HepG2 (cell line): ENCODE results near the gene CBY1. TPM values are rescaled to one million over a fixed set of nuclear protein-coding genes. Genes with fewer than 3 reads are reported as not detected.

Source experiments
- ATAC-seq: fragments of 200-7000 bp; cut with Tn5 transposase; 3 replicates; pipeline ENCODE4 v1.9.1; 2020; ENCODE audit warnings: mild to moderate bottlenecking, moderate library complexity
- BruUV-seq: library from RNA; stranded (reverse); fragments of 400-500 nt; replicated peaks from 2 replicates; lab custom pipeline; 2021; lab: Mats Ljungman, UMichigan
- CTCF ChIA-PET: fragments of 300-600 bp; formaldehyde crosslinking; extraction: SDS; loops from one replicate; lab custom pipeline; 2021; ENCODE audit warnings: low total read pairs, inconsistent platforms, low intra/inter-chr PET ratio; lab: Yijun Ruan, JAX
- POLR2A ChIA-PET: fragments of 350-600 bp; sonication (Branson Sonifier 250); formaldehyde crosslinking; loops from one replicate; lab custom pipeline; 2020; ENCODE audit warnings: antibody characterized with exemption, inconsistent platforms; lab: Yijun Ruan, JAX
- DNase-seq: peaks from one replicate; pipeline ENCODE4 v3.0.0-alpha.2; 2015; ENCODE audit warnings: low spot score
- FAIRE-seq: peaks from 3 replicates; lab custom pipeline; 2011; peaks lifted over from hg19 to GRCh38; lab: Jason Lieb, UNC
- H2AFZ ChIP-seq: one replicate; pipeline ENCODE4 v1.6.1; 2011; ENCODE audit warnings: low read length, inconsistent platforms
- H3K27ac ChIP-seq: fragments of 300-600 bp; 3 replicates; pipeline ENCODE4 v1.8.0; 2011; ENCODE audit warnings: mixed run types, mild to moderate bottlenecking, mixed read lengths, low read length, inconsistent platforms; ENCODE audit not compliant: insufficient read depth; ENCODE audit errors: extremely low read length
- H3K27me3 ChIP-seq, 2 experiments: fragments of 200-600 bp in 1 of 2; 2 replicates in 1 of 2; 3 replicates in 1 of 2; pipeline versions ENCODE4 v1.6.0 to v1.8.0; 2011; ENCODE audit warnings: low read length in 2 of 2, mild to moderate bottlenecking in 2 of 2, moderate library complexity in 2 of 2, inconsistent platforms in 1 of 2; ENCODE audit not compliant: insufficient read depth in 2 of 2, control insufficient read depth in 1 of 2
- H3K36me3 ChIP-seq, 2 experiments: fragments of 200-600 bp in 1 of 2; replicated peaks in 1 of 2; 2 replicates in 1 of 2; 3 replicates in 1 of 2; pipeline versions ENCODE4 v1.5.1 to v1.8.0; 2011; ENCODE audit warnings: low read length in 2 of 2, inconsistent platforms in 1 of 2; ENCODE audit not compliant: insufficient read depth in 2 of 2, control insufficient read depth in 1 of 2
- H3K4me1 ChIP-seq: 2 replicates; pipeline ENCODE4 v1.5.1; 2012; ENCODE audit warnings: low read length, inconsistent platforms; ENCODE audit not compliant: insufficient read depth
- H3K4me2 ChIP-seq: 2 replicates; pipeline ENCODE4 v1.6.0; 2011; ENCODE audit warnings: low read depth, low read length, inconsistent platforms
- H3K4me3 ChIP-seq, 3 experiments: fragments of 200-600 bp in 1 of 3; sonication (generic), shearing (Covaris generic) in 1 of 3; replicated peaks in 1 of 3; 2 replicates each; pipeline ENCODE4 v1.5.1; 2011 to 2016; ENCODE audit warnings: low read length in 3 of 3, inconsistent platforms in 2 of 3, low read depth in 2 of 3, mild to moderate bottlenecking in 2 of 3, control low read depth in 1 of 3, mixed read lengths in 1 of 3; ENCODE audit not compliant: insufficient read depth in 1 of 3
- H3K79me2 ChIP-seq: one replicate; pipeline ENCODE4 v1.6.1; 2011; ENCODE audit warnings: low read length, inconsistent platforms; ENCODE audit not compliant: insufficient read depth
- H3K9ac ChIP-seq: 2 replicates; pipeline ENCODE4 v1.6.0; 2011; ENCODE audit warnings: mild to moderate bottlenecking, low read depth, low read length, inconsistent platforms; ENCODE audit not compliant: insufficient read depth
- H3K9me3 ChIP-seq: 2 replicates; pipeline ENCODE4 v1.5.1; 2012; ENCODE audit warnings: mild to moderate bottlenecking, low read length
- H4K20me1 ChIP-seq: 2 replicates; pipeline ENCODE4 v1.6.0; 2011; ENCODE audit warnings: inconsistent platforms, mild to moderate bottlenecking, low read length, moderate library complexity; ENCODE audit not compliant: insufficient read depth
- FOXA1 ChIP-seq, 2 experiments: fragments of 450-650 bp in 1 of 2; sonication (generic) in 1 of 2; formaldehyde crosslinking in 1 of 2; IDR thresholded peaks; 2 replicates each; pipeline versions ENCODE4 v1.4.0 to v1.6.1; 2016 to 2020; ENCODE audit warnings: missing genetic modification reagents in 1 of 2
- GTF3A ChIP-seq: sonication (generic); formaldehyde crosslinking; conservative IDR thresholded peaks from 2 replicates; pipeline ENCODE4 v1.4.0; 2020; ENCODE audit warnings: mild to moderate bottlenecking, missing genetic modification reagents
- MBD4 ChIP-seq: IDR thresholded peaks from 2 replicates; pipeline ENCODE4 v1.6.1; 2012; ENCODE audit warnings: low read length, inconsistent platforms, borderline replicate concordance
- NR3C1 ChIP-seq: sonication (generic); formaldehyde crosslinking; IDR thresholded peaks from 2 replicates; pipeline ENCODE4 v1.4.0; 2020; ENCODE audit warnings: missing genetic modification reagents
- PHF8 ChIP-seq: sonication (generic); formaldehyde crosslinking; IDR thresholded peaks from 2 replicates; pipeline ENCODE4 v1.5.0; 2020; ENCODE audit warnings: missing genetic modification reagents
- POLR2G ChIP-seq: fragments of 200-400 bp; formaldehyde crosslinking; IDR thresholded peaks from 2 replicates; pipeline ENCODE4 v1.6.1; 2018; ENCODE audit warnings: mild to moderate bottlenecking, low read depth, low read length, moderate library complexity
- ZMYM2 ChIP-seq: sonication (generic); formaldehyde crosslinking; IDR thresholded peaks from 2 replicates; pipeline ENCODE4 v1.8.0; 2022; ENCODE audit warnings: mild to moderate bottlenecking, missing genetic modification reagents
- ZNF12 ChIP-seq: sonication (generic); formaldehyde crosslinking; IDR thresholded peaks from 2 replicates; pipeline ENCODE4 v1.5.0; 2020; ENCODE audit warnings: missing genetic modification reagents
- ZNF34 ChIP-seq: sonication (generic); formaldehyde crosslinking; IDR thresholded peaks from 2 replicates; pipeline ENCODE4 v1.4.0; 2020; ENCODE audit warnings: mild to moderate bottlenecking, missing genetic modification reagents, borderline replicate concordance
- ZNF780A ChIP-seq: sonication (generic); formaldehyde crosslinking; IDR thresholded peaks from 2 replicates; pipeline ENCODE4 v1.8.0; 2022; ENCODE audit warnings: mild to moderate bottlenecking, missing genetic modification reagents, moderate library complexity
- ZNF816 ChIP-seq: sonication (generic); formaldehyde crosslinking; IDR thresholded peaks from 2 replicates; pipeline ENCODE4 v1.8.0; 2022; ENCODE audit warnings: missing genetic modification reagents, mild to moderate bottlenecking, borderline replicate concordance
- ZSCAN9 ChIP-seq: IDR thresholded peaks from 2 replicates; pipeline ENCODE4 v1.6.1; 2016; ENCODE audit warnings: borderline replicate concordance
- WGBS: methylation state at CpG from one replicate; pipeline ENCODE4 v1.1.6; 2017; ENCODE audit warnings: low lambda C conversion rate; 5-methylcytosine and 5-hydroxymethylcytosine counted together
- in situ Hi-C: cut with HindIII; loops from 2 replicates; pipeline ENCODE4 v1.10.0; 2017; ENCODE audit warnings: low pct_unique_long_range_greater_than_20kb; ENCODE audit not compliant: extremely low pct_ligation_motif_present
- intact Hi-C: fragments of 100-400 bp; cut with micrococcal nuclease; formaldehyde crosslinking; loops from one replicate; pipeline ENCODE4 v1.10.0; 2022; ENCODE audit not compliant: unreplicated experiment
- polyA plus RNA-seq, 8 experiments: library from polyadenylated mRNA; depleted of rRNA in 3 of 8; stranded (reverse) in 7 of 8; unstranded in 1 of 8; fragments of >200 nt; fragmentation: Illumina TruSeq in 4 of 8; extraction: Trizol in 4 of 8; gene quantifications; 2 replicates each; pipeline versions ENCODE4 v1.2.1 to v1.2.3, GENCODE V29; 2011 to 2016; ENCODE audit warnings: low read depth in 4 of 8, missing spikeins in 1 of 8, mixed read lengths in 1 of 8; ENCODE audit not compliant: insufficient read depth in 1 of 8
- total RNA-seq, 5 experiments: library from RNA; depleted of rRNA; stranded (reverse); fragments of >200 nt; fragmentation: Illumina TruSeq; extraction: Trizol; gene quantifications; 2 replicates each; pipeline ENCODE4 v1.2.3, GENCODE V29; 2016; ENCODE audit warnings: low read depth in 1 of 5
- TF ChIP-seq, protein P1 (sequence below): sonication (generic); formaldehyde crosslinking; conservative IDR thresholded peaks from 2 replicates; pipeline ENCODE4 v1.4.0; 2020; ENCODE audit warnings: missing genetic modification reagents
- TF ChIP-seq, protein P2 (sequence below): sonication (generic); formaldehyde crosslinking; IDR thresholded peaks from 2 replicates; pipeline ENCODE4 v1.8.0; 2022; ENCODE audit warnings: mild to moderate bottlenecking, missing genetic modification reagents, borderline replicate concordance
- TF ChIP-seq, protein P3 (sequence below): IDR thresholded peaks from 2 replicates; pipeline ENCODE4 v1.6.1; 2012; ENCODE audit warnings: low read depth, low read length, improper control_type of control experiment

CBY1 gene
- total and polyA plus RNA-seq, 2 of the 13 experiments (the other 11 are each of a cell fraction or from before 2014, with no cell fraction given) = 19.7 to 20.3 TPM

DNA sequence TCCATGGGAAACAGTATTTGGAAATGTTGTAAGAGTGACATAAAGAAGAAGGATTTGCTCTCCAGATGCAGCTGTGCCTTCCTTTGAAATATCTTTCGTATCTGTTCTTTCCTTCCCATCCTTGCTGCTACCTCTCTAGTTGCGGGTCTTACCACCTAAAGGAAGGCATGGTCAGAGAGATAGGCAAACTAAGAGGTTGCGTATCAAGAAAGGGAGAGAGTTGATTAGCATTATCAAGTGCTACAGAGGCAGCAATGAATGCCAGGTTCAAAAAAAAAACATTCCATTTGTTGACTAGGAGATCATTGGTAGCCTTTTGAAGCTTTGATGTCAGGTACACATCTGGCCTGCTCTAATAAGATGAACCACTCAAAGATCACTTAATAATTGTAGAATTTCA lies 53.9 kb downstream of the CBY1 start (continued):
- TF ChIP-seq, protein P1, sequence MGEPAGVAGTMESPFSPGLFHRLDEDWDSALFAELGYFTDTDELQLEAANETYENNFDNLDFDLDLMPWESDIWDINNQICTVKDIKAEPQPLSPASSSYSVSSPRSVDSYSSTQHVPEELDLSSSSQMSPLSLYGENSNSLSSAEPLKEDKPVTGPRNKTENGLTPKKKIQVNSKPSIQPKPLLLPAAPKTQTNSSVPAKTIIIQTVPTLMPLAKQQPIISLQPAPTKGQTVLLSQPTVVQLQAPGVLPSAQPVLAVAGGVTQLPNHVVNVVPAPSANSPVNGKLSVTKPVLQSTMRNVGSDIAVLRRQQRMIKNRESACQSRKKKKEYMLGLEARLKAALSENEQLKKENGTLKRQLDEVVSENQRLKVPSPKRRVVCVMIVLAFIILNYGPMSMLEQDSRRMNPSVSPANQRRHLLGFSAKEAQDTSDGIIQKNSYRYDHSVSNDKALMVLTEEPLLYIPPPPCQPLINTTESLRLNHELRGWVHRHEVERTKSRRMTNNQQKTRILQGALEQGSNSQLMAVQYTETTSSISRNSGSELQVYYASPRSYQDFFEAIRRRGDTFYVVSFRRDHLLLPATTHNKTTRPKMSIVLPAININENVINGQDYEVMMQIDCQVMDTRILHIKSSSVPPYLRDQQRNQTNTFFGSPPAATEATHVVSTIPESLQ (CRISPR knock-in tag) = no peak
- TF ChIP-seq, all 625 proteins: peak for 0

DNA sequence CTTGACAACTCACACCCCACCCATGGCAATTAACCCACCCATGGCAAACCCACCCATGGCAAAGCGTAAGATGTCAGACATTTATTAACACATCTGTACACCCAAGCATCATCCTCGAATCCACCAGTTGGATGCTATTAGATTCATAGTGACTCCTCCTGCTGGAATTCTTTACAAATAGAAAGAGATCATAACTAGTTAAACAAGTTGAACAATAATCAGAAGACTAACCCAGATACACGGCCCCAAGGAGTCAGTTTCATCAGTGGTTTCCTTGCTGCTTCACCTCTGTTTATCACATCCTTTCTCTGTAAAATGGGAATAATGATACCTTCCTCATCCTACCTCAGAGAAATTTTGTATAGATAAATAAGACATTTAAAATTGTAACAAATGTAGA lies 54.4 kb downstream of the CBY1 start:
- H3K4me1 ChIP-seq = peaks cover 24% of the 10 kb centered on the region
- WGBS = 91% methylated on average over 3 of the region's 3 CpGs
- no peak overlapping the region for H3K9ac ChIP-seq
- intact Hi-C loops = no loop called here
- in situ Hi-C loops = no loop called here
- no peaks in the 10 kb centered on the region for H3K9me3 ChIP-seq
- no peak overlapping the region for H3K27ac ChIP-seq
- H2AFZ ChIP-seq = no peak overlapping the region
- no peak for DNase-seq
- FAIRE-seq = no peak
- ChIA-PET CTCF (no interaction called here), POLR2A (no interaction called here)
- TF ChIP-seq, protein P2, sequence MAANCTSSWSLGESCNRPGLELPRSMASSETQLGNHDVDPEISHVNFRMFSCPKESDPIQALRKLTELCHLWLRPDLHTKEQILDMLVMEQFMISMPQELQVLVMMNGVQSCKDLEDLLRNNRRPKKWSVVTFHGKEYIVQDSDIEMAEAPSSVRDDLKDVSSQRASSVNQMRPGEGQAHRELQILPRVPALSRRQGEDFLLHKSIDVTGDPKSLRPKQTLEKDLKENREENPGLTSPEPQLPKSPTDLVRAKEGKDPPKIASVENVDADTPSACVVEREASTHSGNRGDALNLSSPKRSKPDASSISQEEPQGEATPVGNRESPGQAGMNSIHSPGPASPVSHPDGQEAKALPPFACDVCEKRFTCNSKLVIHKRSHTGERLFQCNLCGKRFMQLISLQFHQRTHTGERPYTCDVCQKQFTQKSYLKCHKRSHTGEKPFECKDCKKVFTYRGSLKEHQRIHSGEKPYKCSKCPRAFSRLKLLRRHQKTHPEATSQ (CRISPR knock-in tag) = no peak
- TF ChIP-seq ZNF780A (CRISPR knock-in tag) (no peak), ZNF34 (no peak), PHF8 (CRISPR knock-in tag) (no peak), ZNF816 (CRISPR knock-in tag) (no peak), NR3C1 (CRISPR knock-in tag) (no peak), FOXA1 (IDR thresholded peaks at IDR 0.05) (no peak), FOXA1 (CRISPR knock-in tag; IDR thresholded peaks at IDR 0.05) (no peak), MBD4 (no peak), ZNF12 (CRISPR knock-in tag) (no peak), ZSCAN9 (CRISPR knock-in tag) (no peak), GTF3A (no peak), ZMYM2 (CRISPR knock-in tag) (no peak), POLR2G (no peak)
- TF ChIP-seq, protein P3, sequence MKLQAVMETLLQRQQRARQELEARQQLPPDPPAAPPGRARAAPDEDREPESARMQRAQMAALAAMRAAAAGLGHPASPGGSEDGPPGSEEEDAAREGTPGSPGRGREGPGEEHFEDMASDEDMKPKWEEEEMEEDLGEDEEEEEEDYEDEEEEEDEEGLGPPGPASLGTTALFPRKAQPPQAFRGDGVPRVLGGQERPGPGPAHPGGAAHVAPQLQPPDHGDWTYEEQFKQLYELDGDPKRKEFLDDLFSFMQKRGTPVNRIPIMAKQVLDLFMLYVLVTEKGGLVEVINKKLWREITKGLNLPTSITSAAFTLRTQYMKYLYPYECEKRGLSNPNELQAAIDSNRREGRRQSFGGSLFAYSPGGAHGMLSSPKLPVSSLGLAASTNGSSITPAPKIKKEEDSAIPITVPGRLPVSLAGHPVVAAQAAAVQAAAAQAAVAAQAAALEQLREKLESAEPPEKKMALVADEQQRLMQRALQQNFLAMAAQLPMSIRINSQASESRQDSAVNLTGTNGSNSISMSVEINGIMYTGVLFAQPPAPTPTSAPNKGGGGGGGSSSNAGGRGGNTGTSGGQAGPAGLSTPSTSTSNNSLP = no peak
- peaks cover 74% of the 10 kb centered on the region for H4K20me1 ChIP-seq
- H3K4me3 ChIP-seq = no peak overlapping the region
- BruUV-seq = no TSS peak
- H3K4me2 ChIP-seq = no peak overlapping the region
- H3K36me3 ChIP-seq = peaks cover 24 to 36% of the 10 kb centered on the region in 2 experiments
- H3K27me3 ChIP-seq = no peaks in the 10 kb centered on the region; a peak in 1 of 5 replicates
- peaks cover 97% of the 10 kb centered on the region for H3K79me2 ChIP-seq
- ATAC-seq = no peak
